ENCODE data around the gene FLNA. TPM values are rescaled to one million over a fixed set of nuclear protein-coding genes. Genes with fewer than 3 reads are reported as not detected.

The FLNA gene
- polyA plus RNA-seq, 2 of the 4 experiments (the other 2 are of a cell fraction) = 303 to 1,116 TPM

GRCh38 chrX:154313147-154313546 is 61.3 kb downstream of the FLNA start:
- no peak for FAIRE-seq
- CTCF ChIA-PET = interaction anchor here (0.8 to 1.0 kb wide), 2 partner anchors 9 to 16 kb away, joined by 3 read pairs; no protein-coding TSS in a partner anchor
- Histone ChIP-seq H3K4me3 (no peak overlapping the region), H3K27ac (no peak overlapping the region), H3K4me2 (no peak overlapping the region), H3K9me3 (no peaks in the 10 kb centered on the region), H3K4me1 (no peaks in the 10 kb centered on the region)
- TF ChIP-seq EHMT2 (IDR thresholded peaks at IDR 0.05; ENCODE audit: low read depth) = no peak
- POLR2A ChIA-PET = no interaction called here
- DNase-seq (ENCODE audit: low read depth in 1 of 2, low spot score in 1 of 2) = no peak
- 80% methylated on average over 5 of the region's 5 CpGs for WGBS (ENCODE audit: missing lambda C conversion rate)
- ATAC-seq = no peak

GRCh38 chrX:154312116-154312515 is 62.3 kb downstream of the FLNA start:
- CTCF ChIA-PET = no interaction called here
- TF ChIP-seq RCOR1 (IDR thresholded peaks at IDR 0.05; ENCODE audit: low read depth, low read length) (no peak), SREBF2 (IDR thresholded peaks at IDR 0.05) (no peak), CHD2 (IDR thresholded peaks at IDR 0.05; ENCODE audit: low read length, partially characterized antibody) (no peak), MYC (IDR thresholded peaks at IDR 0.05; ENCODE audit: borderline replicate concordance, low read length) (no peak), BCL3 (IDR thresholded peaks at IDR 0.05) (no peak), ESRRA (IDR thresholded peaks at IDR 0.05; ENCODE audit: borderline replicate concordance, low read length) (no peak), HES2 (IDR thresholded peaks at IDR 0.05) (no peak), BHLHE40 (IDR thresholded peaks at IDR 0.05; ENCODE audit: low read depth, low read length) (no peak), NFE2L2 (conservative IDR thresholded peaks at IDR 0.05; ENCODE audit: low read length) (no peak), FOSB (CRISPR knock-in tag; IDR thresholded peaks at IDR 0.05) (no peak), ATOH8 (CRISPR knock-in tag; IDR thresholded peaks at IDR 0.05; ENCODE audit: low read depth) (no peak), REST (IDR thresholded peaks at IDR 0.05) (no peak), JUN (IDR thresholded peaks at IDR 0.05) (no peak), HMGXB4 (CRISPR knock-in tag; IDR thresholded peaks at IDR 0.05; ENCODE audit: borderline replicate concordance) (no peak), HOXA7 (CRISPR knock-in tag; IDR thresholded peaks at IDR 0.05) (no peak), SMC3 (IDR thresholded peaks at IDR 0.05) (no peak), CEBPB (IDR thresholded peaks at IDR 0.05) (no peak), RAD21 (conservative IDR thresholded peaks at IDR 0.05 in 1 of 2, IDR thresholded peaks at IDR 0.05 in 1 of 2) (no peak), TFCP2L1 (CRISPR knock-in tag; IDR thresholded peaks at IDR 0.05) (no peak)
- no peaks in the 10 kb centered on the region for H3K4me1 ChIP-seq
- no peaks in the 10 kb centered on the region for H3K9me3 ChIP-seq
- WGBS (ENCODE audit: missing lambda C conversion rate) = 78% methylated on average over 7 of the region's 7 CpGs
- no peak for FAIRE-seq
- ATAC-seq = no peak
- no peak overlapping the region for H3K4me3 ChIP-seq
- POLR2A ChIA-PET = no interaction called here
- no peak overlapping the region for H3K4me2 ChIP-seq
- no peak overlapping the region for H3K27ac ChIP-seq
- no peak for DNase-seq (ENCODE audit: low read depth in 1 of 2, low spot score in 1 of 2)

Measured in A549 (cell line).